Caco-2 (cell line): ENCODE data around the gene DPH6. TPM values are rescaled to one million over a fixed set of nuclear protein-coding genes. Genes with fewer than 3 reads are reported as not detected.

Experiments
- BruUV-seq: library from RNA; stranded (reverse); fragments of 400-500 nt; replicated peaks from 2 replicates; lab custom pipeline; 2021; lab: Mats Ljungman, UMichigan
- CTCF ChIA-PET: fragments of 300-600 bp; sonication (Branson Sonifier 250); formaldehyde crosslinking; loops from one replicate; lab custom pipeline; 2022; ENCODE audit warnings: antibody characterized with exemption; lab: Charles Lee
- POLR2A ChIA-PET: fragments of 300-600 bp; sonication (Branson Sonifier 250); formaldehyde crosslinking; loops from one replicate; lab custom pipeline; 2022; ENCODE audit warnings: antibody characterized with exemption; lab: Charles Lee
- DNase-seq, 2 experiments: peaks; one replicate each; pipeline versions ENCODE4 v3.0.0 to v3.0.0-alpha.2; 2020 to 2022
- H3K27me3 ChIP-seq: replicated peaks from 2 replicates; pipeline ENCODE4 v1.6.0; 2011; ENCODE audit warnings: low read length; ENCODE audit not compliant: control insufficient read depth, insufficient read depth
- H3K36me3 ChIP-seq: 2 replicates; pipeline ENCODE4 v1.5.1; 2011; ENCODE audit warnings: low read length; ENCODE audit not compliant: control insufficient read depth, insufficient read depth
- H3K4me1 ChIP-seq: fragments of 250-450 bp; sonication (Bioruptor Pico); 2 replicates; pipeline ENCODE4 v1.5.1; 2020; ENCODE audit warnings: mild to moderate bottlenecking
- H3K4me3 ChIP-seq: 2 replicates; pipeline ENCODE4 v1.5.1; 2011; ENCODE audit warnings: low read depth, mild to moderate bottlenecking, control low read depth, low read length
- H3K9me3 ChIP-seq: fragments of 250-450 bp; sonication (Bioruptor Pico); 2 replicates; pipeline ENCODE4 v1.5.1; 2020; ENCODE audit warnings: mild to moderate bottlenecking, moderate library complexity
- H3K27ac Mint-ChIP-seq: one replicate; pipeline ENCODE4 v1.8.0; 2022; ENCODE audit warnings: mixed read lengths; ENCODE audit not compliant: unreplicated experiment
- H3K27me3 Mint-ChIP-seq: one replicate; pipeline ENCODE4 v1.8.0; 2022; ENCODE audit warnings: mixed read lengths; ENCODE audit not compliant: insufficient read depth, unreplicated experiment
- H3K36me3 Mint-ChIP-seq: one replicate; pipeline ENCODE4 v1.8.0; 2022; ENCODE audit warnings: mild to moderate bottlenecking, mixed read lengths; ENCODE audit not compliant: insufficient read depth, unreplicated experiment
- H3K4me1 Mint-ChIP-seq: one replicate; pipeline ENCODE4 v1.8.0; 2022; ENCODE audit warnings: low read depth, mixed read lengths; ENCODE audit not compliant: unreplicated experiment
- H3K4me3 Mint-ChIP-seq: one replicate; pipeline ENCODE4 v1.8.0; 2022; ENCODE audit warnings: mild to moderate bottlenecking, moderate library complexity, mixed read lengths; ENCODE audit not compliant: unreplicated experiment
- H3K9me3 Mint-ChIP-seq: one replicate; pipeline ENCODE4 v1.8.0; 2022; ENCODE audit warnings: mixed read lengths; ENCODE audit not compliant: unreplicated experiment
- intact Hi-C: fragments of 100-400 bp; cut with micrococcal nuclease; formaldehyde crosslinking; loops from one replicate; pipeline ENCODE4 v1.10.0; 2022; ENCODE audit not compliant: unreplicated experiment
- total RNA-seq: library from RNA; stranded (reverse); gene quantifications from 2 replicates; pipeline ENCODE4 v1.2.3, GENCODE V29; 2022
- TF ChIP-seq, protein P1 (sequence below), 2 experiments: fragments of 200-600 bp in 1 of 2; IDR thresholded peaks; 1 replicate in 1 of 2; 2 replicates in 1 of 2; pipeline versions ENCODE4 v1.5.1 to v1.8.0; 2011 to 2022; ENCODE audit warnings: antibody characterized with exemption in 1 of 2, control low read depth in 1 of 2, inconsistent platforms in 1 of 2, low read depth in 1 of 2, low read length in 1 of 2, mild to moderate bottlenecking in 1 of 2, moderate library complexity in 1 of 2; ENCODE audit not compliant: insufficient read depth in 1 of 2, severe bottlenecking in 1 of 2, unreplicated experiment in 1 of 2

The DPH6 gene
- total RNA-seq, 1 experiment from 2014 or later = 24.0 TPM

DNA sequence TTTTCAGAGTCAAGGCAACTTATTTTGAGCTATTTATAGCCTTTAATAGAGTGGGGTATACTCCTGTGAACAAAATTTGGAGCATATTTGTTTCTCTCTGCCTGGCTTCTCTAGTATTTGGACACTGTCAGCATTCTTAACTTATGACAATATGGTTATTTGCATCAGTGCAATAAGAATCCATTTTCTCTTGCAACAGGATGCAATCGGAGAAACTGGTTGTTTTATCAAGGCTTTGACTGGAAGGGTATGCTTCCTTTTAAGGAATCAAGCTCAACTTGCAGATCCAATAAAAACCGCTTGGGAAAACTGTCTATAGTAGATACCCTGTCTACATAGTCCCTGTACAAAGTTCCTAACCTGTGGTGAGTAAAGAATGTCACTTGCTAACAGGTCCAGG lies 106.7 kb downstream of the DPH6 start:
- H3K4me3 ChIP-seq = no peak overlapping the region
- Mint-ChIP-seq H3K9me3 (no peaks in the 10 kb centered on the region), H3K27me3 (no peaks in the 10 kb centered on the region), H3K4me3 (no peak overlapping the region), H3K4me1 (no peaks in the 10 kb centered on the region), H3K36me3 (peaks cover 18% of the 10 kb centered on the region), H3K27ac (no peak overlapping the region)
- H3K4me1 ChIP-seq = peaks cover 8% of the 10 kb centered on the region
- intact Hi-C loops = no loop called here
- peaks cover 7% of the 10 kb centered on the region for H3K9me3 ChIP-seq
- DNase-seq = peak in 1 of 2 experiments; percentile 4
- H3K27me3 ChIP-seq = no peaks in the 10 kb centered on the region
- BruUV-seq = no TSS peak
- TF ChIP-seq, protein P1, sequence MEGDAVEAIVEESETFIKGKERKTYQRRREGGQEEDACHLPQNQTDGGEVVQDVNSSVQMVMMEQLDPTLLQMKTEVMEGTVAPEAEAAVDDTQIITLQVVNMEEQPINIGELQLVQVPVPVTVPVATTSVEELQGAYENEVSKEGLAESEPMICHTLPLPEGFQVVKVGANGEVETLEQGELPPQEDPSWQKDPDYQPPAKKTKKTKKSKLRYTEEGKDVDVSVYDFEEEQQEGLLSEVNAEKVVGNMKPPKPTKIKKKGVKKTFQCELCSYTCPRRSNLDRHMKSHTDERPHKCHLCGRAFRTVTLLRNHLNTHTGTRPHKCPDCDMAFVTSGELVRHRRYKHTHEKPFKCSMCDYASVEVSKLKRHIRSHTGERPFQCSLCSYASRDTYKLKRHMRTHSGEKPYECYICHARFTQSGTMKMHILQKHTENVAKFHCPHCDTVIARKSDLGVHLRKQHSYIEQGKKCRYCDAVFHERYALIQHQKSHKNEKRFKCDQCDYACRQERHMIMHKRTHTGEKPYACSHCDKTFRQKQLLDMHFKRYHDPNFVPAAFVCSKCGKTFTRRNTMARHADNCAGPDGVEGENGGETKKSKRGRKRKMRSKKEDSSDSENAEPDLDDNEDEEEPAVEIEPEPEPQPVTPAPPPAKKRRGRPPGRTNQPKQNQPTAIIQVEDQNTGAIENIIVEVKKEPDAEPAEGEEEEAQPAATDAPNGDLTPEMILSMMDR (IDR thresholded peaks at IDR 0.05; ENCODE audit: insufficient read depth in 1 of 2, low read depth in 1 of 2, low read length in 1 of 2, severe bottlenecking in 1 of 2, unreplicated experiment in 1 of 2) = no peak
- no peaks in the 10 kb centered on the region for H3K36me3 ChIP-seq
- POLR2A ChIA-PET = no interaction called here
- CTCF ChIA-PET = no interaction called here

DNA sequence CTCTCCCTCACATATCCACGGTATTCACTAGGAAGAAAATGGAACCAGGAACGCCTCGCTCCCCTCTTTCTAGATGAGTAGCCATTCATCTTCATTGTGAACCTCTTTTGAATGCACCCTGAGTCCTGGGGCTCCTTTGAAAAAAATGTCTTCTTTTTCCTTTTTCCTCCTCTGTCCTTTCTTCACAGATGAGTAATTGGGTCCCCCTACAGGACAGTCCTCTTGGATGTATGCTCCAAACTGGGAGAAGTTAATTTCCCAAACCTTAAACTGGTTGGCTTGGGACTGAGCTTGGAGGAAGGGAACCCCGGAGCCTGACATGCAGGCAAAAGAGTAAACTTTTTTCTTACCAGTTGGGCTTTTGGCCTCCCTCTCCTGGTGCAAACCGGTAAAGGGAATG lies 108.8 kb downstream of the DPH6 start:
- Mint-ChIP-seq H3K27me3 (no peaks in the 10 kb centered on the region), H3K4me3 (no peak overlapping the region), H3K36me3 (peaks cover 18% of the 10 kb centered on the region), H3K4me1 (no peaks in the 10 kb centered on the region), H3K27ac (no peak overlapping the region), H3K9me3 (no peaks in the 10 kb centered on the region)
- DNase-seq = peak in 1 of 2 experiments; percentile 16
- no peaks in the 10 kb centered on the region for H3K36me3 ChIP-seq
- peaks cover 7% of the 10 kb centered on the region for H3K9me3 ChIP-seq
- ChIA-PET POLR2A (no interaction called here), CTCF (interaction anchor here (0.7 to 2.3 kb wide), 2 partner anchors 134 to 148 kb away, joined by 3 to 14 read pairs; no protein-coding TSS in a partner anchor)
- BruUV-seq = no TSS peak
- H3K4me1 ChIP-seq = no peaks in the 10 kb centered on the region
- intact Hi-C loops = no loop called here
- TF ChIP-seq, protein P1 (IDR thresholded peaks at IDR 0.05; ENCODE audit: insufficient read depth in 1 of 2, low read depth in 1 of 2, low read length in 1 of 2, severe bottlenecking in 1 of 2, unreplicated experiment in 1 of 2) = no peak
- no peaks in the 10 kb centered on the region for H3K27me3 ChIP-seq
- no peak overlapping the region for H3K4me3 ChIP-seq

DNA sequence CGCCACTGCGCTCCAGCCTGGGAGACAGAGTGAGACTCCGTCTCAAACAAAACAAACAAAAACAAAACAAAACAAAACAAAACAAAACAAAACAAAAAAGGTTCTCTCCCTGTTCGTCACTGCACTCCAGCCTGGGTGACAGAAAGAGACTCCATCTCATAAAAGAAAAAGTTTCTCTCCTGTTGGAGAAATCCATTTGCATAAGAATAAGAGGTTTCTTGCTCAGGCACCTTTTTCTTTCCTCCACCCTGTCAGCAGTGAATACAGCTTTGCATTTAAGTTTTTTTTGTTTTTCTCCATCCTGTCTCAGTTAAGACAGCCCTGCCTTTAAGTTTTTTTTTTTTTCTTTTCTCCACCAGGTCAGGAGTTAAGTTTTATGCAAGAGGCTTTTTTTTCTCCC lies 109.5 kb downstream of the DPH6 start:
- no peaks in the 10 kb centered on the region for H3K9me3 Mint-ChIP-seq
- ChIA-PET CTCF (interaction anchor here (0.7 to 2.3 kb wide), 2 partner anchors 133 to 147 kb away, joined by 3 to 14 read pairs; no protein-coding TSS in a partner anchor), POLR2A (no interaction called here)
- Histone ChIP-seq H3K4me1 (no peaks in the 10 kb centered on the region), H3K27me3 (no peaks in the 10 kb centered on the region), H3K9me3 (peaks cover 7% of the 10 kb centered on the region), H3K36me3 (no peaks in the 10 kb centered on the region), H3K4me3 (no peak overlapping the region)
- no peak overlapping the region for H3K27ac Mint-ChIP-seq
- intact Hi-C loops = no loop called here
- no peaks in the 10 kb centered on the region for H3K27me3 Mint-ChIP-seq
- H3K36me3 Mint-ChIP-seq = peaks cover 18% of the 10 kb centered on the region
- H3K4me1 Mint-ChIP-seq = no peaks in the 10 kb centered on the region
- BruUV-seq = no TSS peak
- DNase-seq = no peak
- H3K4me3 Mint-ChIP-seq = no peak overlapping the region
- TF ChIP-seq, protein P1 (IDR thresholded peaks at IDR 0.05; ENCODE audit: insufficient read depth in 1 of 2, low read depth in 1 of 2, low read length in 1 of 2, severe bottlenecking in 1 of 2, unreplicated experiment in 1 of 2) = no peak
